Measurements from ENCODE around the gene FKBP1A. TPM values are rescaled to one million over a fixed set of nuclear protein-coding genes. Genes with fewer than 3 reads are reported as not detected.

Gene FKBP1A
- total RNA-seq, 1 experiment from 2014 or later = 209 TPM

GRCh38 chr20:1333462-1334369 lies 59.1 kb downstream of the FKBP1A start:
- peaks cover 14% of the 10 kb centered on the region for H3K36me3 Mint-ChIP-seq (ENCODE audit: insufficient read depth, unreplicated experiment)
- intact Hi-C loops (cut with micrococcal nuclease) = no loop called here
- no peak overlapping the region for H3K4me3 Mint-ChIP-seq (ENCODE audit: unreplicated experiment)
- H3K27me3 Mint-ChIP-seq (ENCODE audit: insufficient read depth, unreplicated experiment) = no peaks in the 10 kb centered on the region
- H3K9me3 Mint-ChIP-seq (ENCODE audit: unreplicated experiment) = no peaks in the 10 kb centered on the region
- POLR2A ChIA-PET = interaction anchor here (0.6 to 6.5 kb wide), 4 partner anchors 8 to 75 kb away, joined by 3 to 38 read pairs (median 14); no protein-coding TSS in a partner anchor
- DNase-seq (ENCODE audit: unreplicated experiment) = no peak
- CTCF ChIA-PET = interaction anchor here (0.5 to 2.5 kb wide), 3 partner anchors 28 to 818 kb away, joined by 3 to 7 read pairs (median 3); no protein-coding TSS in a partner anchor
- no TSS peak for BruUV-seq (replicated peaks)
- no peak overlapping the region for H3K27ac Mint-ChIP-seq (ENCODE audit: low read depth, unreplicated experiment)
- TF ChIP-seq CTCF (IDR thresholded peaks at IDR 0.05; ENCODE audit: unreplicated experiment) = no peak
- peaks cover 50% of the 10 kb centered on the region for H3K4me1 Mint-ChIP-seq (ENCODE audit: insufficient read depth, unreplicated experiment)

DNA sequence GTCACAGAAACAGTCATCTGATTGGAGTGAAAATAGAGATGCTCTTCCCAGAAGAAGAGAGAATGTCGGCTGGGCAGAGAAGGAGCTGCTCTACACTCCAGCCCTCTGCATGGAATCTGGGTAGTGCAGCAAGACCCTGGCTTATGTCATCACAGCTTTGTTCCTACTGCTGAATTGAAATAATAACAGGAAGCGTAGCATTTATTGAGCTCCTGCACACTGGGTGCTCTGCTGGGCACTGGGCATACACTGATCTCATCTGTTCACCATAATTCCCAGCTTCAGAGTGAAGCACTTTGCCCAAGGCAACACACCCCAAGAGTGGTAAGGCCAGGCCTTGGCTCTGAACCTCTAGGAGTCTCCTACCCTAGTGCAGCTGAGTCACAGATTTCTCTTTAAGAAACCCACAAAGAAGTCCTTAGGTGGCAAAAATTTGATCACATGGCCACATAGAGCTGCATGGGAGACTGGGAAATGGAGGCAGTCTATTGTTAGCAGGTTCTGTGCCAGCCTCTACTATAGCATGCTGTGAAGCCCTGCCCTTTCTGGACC lies 60.0 kb downstream of the FKBP1A start:
- Mint-ChIP-seq H3K36me3 (ENCODE audit: insufficient read depth, unreplicated experiment) (peaks cover 14% of the 10 kb centered on the region), H3K9me3 (ENCODE audit: unreplicated experiment) (no peaks in the 10 kb centered on the region), H3K27me3 (ENCODE audit: insufficient read depth, unreplicated experiment) (no peaks in the 10 kb centered on the region), H3K4me3 (ENCODE audit: unreplicated experiment) (no peak overlapping the region), H3K27ac (ENCODE audit: low read depth, unreplicated experiment) (no peak overlapping the region), H3K4me1 (ENCODE audit: insufficient read depth, unreplicated experiment) (peaks cover 50% of the 10 kb centered on the region)
- DNase-seq (ENCODE audit: unreplicated experiment) = no peak
- CTCF ChIA-PET = interaction anchor here (0.5 to 2.5 kb wide), 7 partner anchors 13 to 819 kb away, joined by 3 to 7 read pairs (median 3); no protein-coding TSS in a partner anchor
- intact Hi-C loops (cut with micrococcal nuclease) = no loop called here
- POLR2A ChIA-PET = interaction anchor here (0.6 to 6.5 kb wide), 3 partner anchors 10 to 76 kb away, joined by 3 to 38 read pairs (median 7); no protein-coding TSS in a partner anchor
- TF ChIP-seq CTCF (IDR thresholded peaks at IDR 0.05; ENCODE audit: unreplicated experiment) = no peak
- BruUV-seq (replicated peaks) = no TSS peak

GRCh38 chr20:1331801-1332453 lies 60.9 kb downstream of the FKBP1A start:
- CTCF ChIA-PET = interaction anchor here (0.6 to 2.5 kb wide), 10 partner anchors 17 to 1003 kb away, joined by 3 to 7 read pairs (median 3); no protein-coding TSS in a partner anchor
- POLR2A ChIA-PET = interaction anchor here (1.5 to 10.7 kb wide), 4 partner anchors 10 to 59 kb away, joined by 6 to 184 read pairs (median 22); partner anchors contain the start of gene FKBP1A
- Mint-ChIP-seq H3K4me1 (ENCODE audit: insufficient read depth, unreplicated experiment) (peaks cover 43% of the 10 kb centered on the region), H3K27me3 (ENCODE audit: insufficient read depth, unreplicated experiment) (no peaks in the 10 kb centered on the region), H3K9me3 (ENCODE audit: unreplicated experiment) (no peaks in the 10 kb centered on the region), H3K4me3 (ENCODE audit: unreplicated experiment) (no peak overlapping the region), H3K36me3 (ENCODE audit: insufficient read depth, unreplicated experiment) (peaks cover 14% of the 10 kb centered on the region), H3K27ac (ENCODE audit: low read depth, unreplicated experiment) (no peak overlapping the region)
- TF ChIP-seq CTCF (IDR thresholded peaks at IDR 0.05; ENCODE audit: unreplicated experiment) = no peak
- no peak for DNase-seq (ENCODE audit: unreplicated experiment)
- intact Hi-C loops (cut with micrococcal nuclease) = no loop called here
- BruUV-seq (replicated peaks) = no TSS peak

Measured in MCF 10A (cell line).